ENCODE measurements around the gene FRA10AC1. TPM values are rescaled to one million over a fixed set of nuclear protein-coding genes. Genes with fewer than 3 reads are reported as not detected.

The FRA10AC1 gene
- total and polyA plus RNA-seq, 2 of the 4 experiments (the other 2 are of a cell fraction) = 1.6 to 4.9 TPM

DNA sequence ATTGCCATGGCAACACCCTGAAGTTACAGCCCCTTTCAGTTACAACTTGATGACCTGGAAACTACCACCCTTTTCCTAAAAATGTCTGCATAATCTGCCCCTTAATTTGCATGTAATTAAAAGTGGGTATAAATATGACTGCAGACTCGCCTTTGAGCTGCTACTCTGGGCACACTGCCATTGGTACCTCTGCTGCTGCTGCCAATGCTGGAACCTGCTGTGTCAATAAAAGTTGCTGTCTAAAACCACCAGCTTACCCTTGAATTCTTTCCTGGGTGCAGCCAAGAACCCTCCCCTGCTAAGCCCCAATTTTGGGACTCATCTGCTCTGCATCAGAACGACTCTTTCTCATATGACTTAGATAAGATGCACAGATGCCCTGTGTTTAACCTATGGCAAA lies 10.2 kb upstream of the FRA10AC1 start:
- Histone ChIP-seq H2BK120ac (ENCODE audit: low read depth, low read length) (no peak overlapping the region), H3K56ac (ENCODE audit: extremely low read depth, insufficient read depth, low read length) (no peak overlapping the region), H3K27ac (ENCODE audit: insufficient read depth, low read length) (no peak overlapping the region), H4K20me1 (ENCODE audit: insufficient read depth, low read length) (no peaks in the 10 kb centered on the region), H4K91ac (ENCODE audit: insufficient read depth, low read depth, low read length) (no peak overlapping the region), H3K23ac (ENCODE audit: low read depth, low read length) (no peak overlapping the region), H2BK5ac (ENCODE audit: low read depth, low read length, poor library complexity, severe bottlenecking) (no peak overlapping the region), H3K4me2 (ENCODE audit: low read depth, low read length) (no peak overlapping the region), H2AFZ (replicated peaks; ENCODE audit: low read length, poor library complexity) (no peak overlapping the region), H3K4me3 (ENCODE audit: insufficient read depth, low read depth, low read length) (no peak overlapping the region), H2AK9ac (replicated peaks; ENCODE audit: low read depth, low read length, poor library complexity) (no peak overlapping the region), H3K4me1 (ENCODE audit: control insufficient read depth, insufficient read depth, low read length) (no peaks in the 10 kb centered on the region), H3K36me3 (ENCODE audit: control insufficient read depth, insufficient read depth, low read length) (no peaks in the 10 kb centered on the region), H4K5ac (ENCODE audit: low read depth, low read length) (no peak overlapping the region), H3K9me3 (ENCODE audit: control insufficient read depth, insufficient read depth, low read length) (no peaks in the 10 kb centered on the region), H3K18ac (ENCODE audit: low read depth, low read length) (no peak overlapping the region), H2AK5ac (ENCODE audit: low read depth, low read length) (no peak overlapping the region), H3K14ac (replicated peaks; ENCODE audit: low read depth, low read length) (no peak overlapping the region), H3K4ac (ENCODE audit: low read depth, low read length) (no peak overlapping the region), H3K9ac (ENCODE audit: low read depth, low read length) (no peak overlapping the region), H2BK20ac (ENCODE audit: low read depth, low read length) (no peak overlapping the region), H3K79me1 (ENCODE audit: low read depth in 1 of 2, low read length in 2 of 2) (no peaks in the 10 kb centered on the region), H3K27me3 (ENCODE audit: control insufficient read depth, insufficient read depth, low read length) (peaks cover 7% of the 10 kb centered on the region), H2BK15ac (ENCODE audit: low read depth, low read length) (no peak overlapping the region), H4K8ac (ENCODE audit: low read depth in 2 of 2, low read length in 2 of 2) (no peak overlapping the region), H3K9me1 (ENCODE audit: insufficient read depth, low read length) (no peaks in the 10 kb centered on the region)
- POLR2A ChIA-PET (ENCODE audit: unreplicated experiment) = no interaction called here
- no CpG with 5 or more reads among the region's 2 CpGs for WGBS, 2 experiments (ENCODE audit: extremely low coverage in 2 of 2, insufficient read length in 1 of 2)
- in situ Hi-C loops (cut with MboI; ENCODE audit: low sequenced_read_pairs) = no loop called here
- DNase-seq = no peak
- BruUV-seq (replicated peaks) = no TSS peak
- intact Hi-C loops (cut with micrococcal nuclease) = no loop called here
- no peak for ATAC-seq (ENCODE audit: low read depth)
- dilution Hi-C loops (cut with HindIII; ENCODE audit: low sequenced_read_pairs, unreplicated experiment) = no loop called here
- no peak for TF ChIP-seq FOS (IDR thresholded peaks at IDR 0.05; ENCODE audit: low read depth, low read length)
- CTCF ChIA-PET = no interaction called here
